Urinary bladder (tissue), 4 donors: ENCODE results near the gene PTPRU. TPM values are rescaled to one million over a fixed set of nuclear protein-coding genes. Genes with fewer than 3 reads are reported as not detected.
"Not testable (repeated sequence)": the region's sequence is repeated elsewhere in the genome, so short reads cannot be mapped to it uniquely, and the experiment has no call there.

Experiments
- DNase-seq: peaks from one replicate; pipeline ENCODE4 v3.0.0-alpha.2; 2015; ENCODE audit errors: extremely low spot score
- H3K27ac ChIP-seq: one replicate; pipeline ENCODE4 v1.5.1; 2013; ENCODE audit warnings: low read depth, mild to moderate bottlenecking, moderate library complexity
- H3K36me3 ChIP-seq: one replicate; pipeline ENCODE4 v1.6.1; 2013; ENCODE audit warnings: mild to moderate bottlenecking, moderate library complexity; ENCODE audit not compliant: insufficient read depth
- H3K4me1 ChIP-seq: one replicate; pipeline ENCODE4 v1.6.1; 2013; ENCODE audit warnings: mild to moderate bottlenecking, moderate library complexity; ENCODE audit not compliant: insufficient read depth
- H3K4me3 ChIP-seq: one replicate; pipeline ENCODE4 v1.5.1; 2013; ENCODE audit warnings: low read depth, low read length
- WGBS: extraction: QIAGEN DNeasy Blood & Tissue Kit; methylation state at CpG from one replicate; pipeline ENCODE4 v1.1.7; 2013; 5-methylcytosine and 5-hydroxymethylcytosine counted together
- polyA plus RNA-seq: library from polyadenylated mRNA; stranded (reverse); fragments of 200-250 nt; gene quantifications from one replicate; pipeline ENCODE4 v1.2.3, GENCODE V29; 2013
- total RNA-seq: library from RNA; depleted of rRNA; stranded (reverse); fragments of >200 nt; gene quantifications from one replicate; pipeline ENCODE4 v1.2.3, GENCODE V29; 2014
- donor health status: healthy with polysubstance abuse.
- donor health status: healthy.

Gene PTPRU
- total and polyA plus RNA-seq, 2 donors = 11.7 to 17.1 TPM

- Histone ChIP-seq H3K36me3 (no peaks in the 10 kb centered on the region), H3K4me1 (no peaks in the 10 kb centered on the region), H3K4me3 (peak within 1 kb of the TSS; percentile 50), H3K27ac (no peak within 1 kb of the TSS)
- peak; percentile 78 for DNase-seq
- WGBS = 2% methylated on average over 52 of the region's 52 CpGs
These were observed 5.6 kb upstream of the PTPRU start, which contains the start of gene MECR for GRCh38 chr1:29230553-29231378. Gene MECR, minus strand, starts transcription at chr1:29230934. Its CDS starts 28 bp downstream, at chr1:29230906.

DNA sequence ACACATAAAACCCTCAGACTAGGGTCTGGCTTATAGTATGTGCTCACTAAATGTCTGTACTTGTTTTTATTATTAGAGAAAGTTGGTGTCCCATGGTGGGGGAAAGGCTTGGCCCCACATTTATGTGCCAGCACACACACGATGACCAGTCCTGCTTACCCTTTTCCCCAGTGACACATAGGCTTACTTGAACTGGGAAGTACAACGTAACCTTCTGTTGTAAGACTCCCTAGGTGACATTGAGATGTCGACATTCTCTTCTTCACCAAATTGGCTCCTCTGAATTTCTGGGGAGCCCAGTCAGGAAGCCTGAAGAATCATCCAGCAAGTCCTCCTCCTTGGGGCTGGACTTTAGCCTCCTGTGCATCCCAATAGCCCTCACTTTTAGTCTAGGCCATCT is 3.9 kb upstream of the PTPRU start:
- Histone ChIP-seq H3K4me1 (no peaks in the 10 kb centered on the region), H3K27ac (no peak overlapping the region), H3K4me3 (no peak overlapping the region), H3K36me3 (no peaks in the 10 kb centered on the region)
- DNase-seq = no peak
- WGBS = 81% methylated on average over 3 of the region's 3 CpGs

DNA sequence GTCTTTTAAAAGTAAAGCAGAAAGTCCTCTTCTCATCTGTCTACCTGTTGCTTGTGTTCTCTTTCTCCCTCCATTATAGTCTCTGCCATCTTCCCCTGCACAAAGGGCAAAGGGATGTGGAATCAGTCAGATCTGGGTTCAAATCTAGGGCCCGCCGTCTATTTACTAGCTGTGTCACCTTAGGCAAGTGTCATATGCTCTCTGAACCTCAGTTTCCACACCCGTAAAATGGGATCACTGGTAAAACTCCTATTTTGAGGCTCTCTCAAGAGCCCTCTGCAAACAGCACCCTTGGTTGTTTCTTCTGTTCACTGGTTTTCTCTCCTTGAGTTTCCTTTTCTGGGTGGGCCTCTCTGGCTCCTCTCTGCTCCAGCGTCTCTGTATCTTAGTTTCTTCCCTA is 2.6 kb upstream of the PTPRU start:
- no peaks in the 10 kb centered on the region for H3K4me1 ChIP-seq
- no peaks in the 10 kb centered on the region for H3K36me3 ChIP-seq
- 80% methylated on average over 4 of the region's 4 CpGs for WGBS
- no peak overlapping the region for H3K4me3 ChIP-seq
- no peak overlapping the region for H3K27ac ChIP-seq
- DNase-seq = no peak

DNA sequence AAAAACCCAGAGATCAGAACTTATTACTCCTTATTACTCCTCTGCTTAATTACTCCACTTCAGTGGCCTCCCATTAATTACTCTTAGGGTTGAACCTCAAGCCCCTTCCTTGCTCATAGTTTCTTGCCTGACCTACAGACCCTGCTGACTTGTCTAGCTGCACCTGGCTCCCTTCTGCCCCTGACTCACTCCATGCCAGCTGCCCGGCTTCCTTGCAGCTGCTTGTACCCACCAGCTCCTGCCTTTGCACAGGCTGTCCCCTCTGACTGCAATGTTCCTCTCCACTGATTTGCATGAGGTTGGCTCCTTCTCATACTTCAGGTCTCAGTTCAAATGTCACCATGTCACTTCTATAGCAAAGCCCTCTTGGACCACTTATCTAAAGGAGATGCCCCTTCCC is 1.9 kb upstream of the PTPRU start:
- 74% methylated on average over 1 of the region's 1 CpG for WGBS
- no peak overlapping the region for H3K4me3 ChIP-seq
- no peak overlapping the region for H3K27ac ChIP-seq
- H3K4me1 ChIP-seq = no peaks in the 10 kb centered on the region
- no peak for DNase-seq
- no peaks in the 10 kb centered on the region for H3K36me3 ChIP-seq

DNA sequence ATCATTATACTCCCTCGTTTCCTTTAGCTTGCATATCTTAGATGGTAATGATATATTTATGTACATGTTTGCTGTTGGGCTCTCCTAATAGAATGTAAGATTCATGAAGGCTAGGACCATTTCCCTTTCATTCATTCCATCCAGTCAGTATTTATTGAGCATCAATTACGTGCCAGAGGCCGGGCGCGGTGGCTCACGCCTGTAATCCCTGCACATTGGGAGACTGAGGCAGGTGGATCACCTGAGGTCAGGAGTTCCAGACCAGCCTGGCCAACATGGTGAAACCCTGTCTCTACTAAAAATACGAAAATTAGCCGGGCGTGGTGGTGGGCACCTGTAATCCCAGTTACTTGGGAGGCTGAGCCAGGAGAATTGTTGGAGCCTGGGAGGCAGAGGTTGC is 1.4 kb upstream of the PTPRU start:
- not testable (repeated sequence) for DNase-seq, H3K4me3 ChIP-seq, H3K4me1 ChIP-seq, H3K27ac ChIP-seq, H3K36me3 ChIP-seq
- WGBS = 87% methylated on average over 9 of the region's 9 CpGs

DNA sequence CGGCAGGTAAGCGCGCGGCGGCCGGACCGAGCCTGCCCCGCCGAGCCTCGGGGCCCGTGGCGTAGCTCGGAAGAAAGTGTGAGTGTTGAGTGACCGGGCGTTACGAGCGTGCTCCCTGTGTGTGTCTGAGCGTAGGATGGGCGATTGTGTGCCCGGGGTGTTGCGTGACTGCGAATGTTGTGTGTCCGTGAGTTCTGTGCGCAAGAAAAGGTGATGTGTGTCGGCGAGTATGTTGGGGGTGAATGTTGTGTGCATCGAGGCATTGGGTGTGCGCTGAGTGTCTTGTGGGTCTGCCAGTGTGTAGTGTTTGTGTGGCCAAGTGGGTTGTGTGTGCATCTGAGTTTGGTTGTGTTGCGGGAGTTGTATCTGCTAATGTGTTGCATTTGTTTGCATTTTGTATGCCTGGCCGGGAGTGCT is 398 bp downstream of the PTPRU start:
- peak overlapping the region; percentile 59 for H3K4me3 ChIP-seq
- no peak for DNase-seq
- peak overlapping the region; percentile 5 for H3K27ac ChIP-seq
- no peaks in the 10 kb centered on the region for H3K36me3 ChIP-seq
- H3K4me1 ChIP-seq = no peaks in the 10 kb centered on the region
- WGBS = under 1% methylated on average over 30 of the region's 30 CpGs

DNA sequence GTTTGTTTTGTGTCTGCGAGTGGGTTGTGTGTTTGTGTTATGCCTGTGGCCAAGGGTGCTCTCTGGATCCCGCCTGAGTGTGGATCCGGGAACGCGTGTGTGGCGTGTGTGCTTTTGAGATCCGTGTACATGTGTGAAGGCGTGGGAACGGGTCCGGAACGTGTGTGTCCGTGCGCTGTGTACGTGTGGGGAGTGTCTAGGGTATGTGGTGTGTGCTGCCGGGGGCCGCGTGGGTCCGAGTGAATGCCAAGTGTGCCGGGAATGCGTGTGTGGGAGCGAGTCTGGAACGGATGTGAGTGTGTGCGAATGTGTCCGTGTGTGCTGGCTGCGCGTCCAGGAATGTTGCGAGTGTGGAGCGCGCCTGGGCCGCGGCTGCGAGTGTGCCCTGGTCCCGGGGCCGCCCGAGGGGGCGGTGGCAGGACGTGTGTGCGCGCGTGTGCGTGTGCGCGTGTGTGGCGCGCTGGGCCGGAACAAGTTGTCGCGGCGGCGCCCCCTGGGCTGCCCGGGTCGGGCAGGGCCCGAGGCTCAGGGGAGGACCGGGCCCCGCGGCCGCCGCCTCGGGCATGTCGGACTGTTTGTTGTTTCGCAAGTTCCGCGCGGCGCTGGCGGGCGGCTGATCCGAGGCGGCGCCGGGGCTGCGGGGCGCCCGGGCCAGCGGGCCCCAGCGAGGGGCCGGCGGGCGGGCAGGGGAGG is 953 bp downstream of the PTPRU start:
- under 1% methylated on average over 79 of the region's 79 CpGs for WGBS
- no peak for DNase-seq
- peak overlapping the region; percentile 77 for H3K27ac ChIP-seq

GRCh38 chr1:29237852-29238619 is 1.7 kb downstream of the PTPRU start:
- H3K4me1 ChIP-seq = no peaks in the 10 kb centered on the region
- DNase-seq = no peak
- peak overlapping the region; percentile 77 for H3K27ac ChIP-seq
- no peaks in the 10 kb centered on the region for H3K36me3 ChIP-seq
- H3K4me3 ChIP-seq = peak overlapping the region; percentile 59
- WGBS = 3% methylated on average over 90 of the region's 93 CpGs

More for the DNA sequence above, 953 bp downstream of the PTPRU start:
- Histone ChIP-seq H3K4me3 (peak overlapping the region; percentile 59), H3K4me1 (no peaks in the 10 kb centered on the region), H3K36me3 (no peaks in the 10 kb centered on the region)

GRCh38 chr1:29238620-29239002 is 2.3 kb downstream of the PTPRU start:
- WGBS = 52% methylated on average over 11 of the region's 11 CpGs
- H3K27ac ChIP-seq = peak overlapping the region; percentile 77
- peak overlapping the region; percentile 59 for H3K4me3 ChIP-seq
- no peaks in the 10 kb centered on the region for H3K36me3 ChIP-seq
- H3K4me1 ChIP-seq = no peaks in the 10 kb centered on the region
- no peak for DNase-seq

GRCh38 chr1:29239142-29239541 is 2.8 kb downstream of the PTPRU start:
- no peak overlapping the region for H3K4me3 ChIP-seq
- WGBS = 58% methylated on average over 7 of the region's 7 CpGs
- no peaks in the 10 kb centered on the region for H3K36me3 ChIP-seq
- H3K27ac ChIP-seq = no peak overlapping the region
- H3K4me1 ChIP-seq = no peaks in the 10 kb centered on the region
- peak; percentile 67 for DNase-seq

DNA sequence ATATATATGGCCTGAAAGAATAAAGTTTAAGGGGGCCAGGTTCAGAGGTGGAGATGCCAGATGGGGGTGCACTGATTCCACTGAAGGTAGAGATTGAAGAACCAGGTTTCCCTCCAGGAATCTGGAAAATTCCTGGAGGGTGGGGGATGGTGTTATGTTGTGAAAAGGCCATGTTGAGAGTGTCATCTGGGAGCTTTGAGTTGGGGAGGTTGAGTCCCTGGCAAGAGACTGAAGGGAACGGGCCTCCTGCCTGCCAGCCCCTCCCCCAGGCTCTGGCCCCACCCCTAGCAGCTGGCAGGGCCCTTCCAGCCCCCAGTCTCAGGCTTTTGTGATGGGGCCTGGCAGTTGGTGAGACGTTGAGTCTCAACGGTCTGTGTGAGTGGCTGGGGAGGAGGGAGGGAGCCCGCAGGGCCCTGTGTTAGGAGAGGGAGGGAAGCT is 4.1 kb downstream of the PTPRU start:
- Histone ChIP-seq H3K27ac (no peak overlapping the region), H3K36me3 (no peaks in the 10 kb centered on the region), H3K4me3 (no peak overlapping the region), H3K4me1 (no peaks in the 10 kb centered on the region)
- no peak for DNase-seq
- 27% methylated on average over 4 of the region's 4 CpGs for WGBS

DNA sequence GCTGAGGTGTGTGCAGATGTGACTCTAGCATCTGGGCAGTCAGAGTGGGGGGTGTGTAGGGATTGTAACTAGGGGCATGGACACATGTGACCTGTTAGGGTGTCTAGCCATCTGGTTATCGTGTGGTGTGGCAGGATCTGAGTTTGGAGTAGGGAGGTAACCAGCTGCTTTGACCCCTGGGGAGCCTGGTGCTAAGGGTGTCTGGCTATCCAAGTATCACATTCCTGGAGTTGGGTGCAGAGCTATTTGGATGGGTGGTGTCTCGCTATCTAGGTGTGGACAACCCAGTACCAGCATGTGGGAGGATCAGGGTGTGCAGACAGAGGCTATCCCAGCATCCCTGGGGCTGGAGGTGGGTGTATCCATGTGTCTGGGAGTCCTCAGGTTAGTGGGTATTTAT is 4.7 kb downstream of the PTPRU start:
- WGBS = 89% methylated on average over 2 of the region's 2 CpGs
- DNase-seq = no peak

GRCh38 chr1:29243023-29243870 is 6.9 kb downstream of the PTPRU start:
- 79% methylated on average over 16 of the region's 16 CpGs for WGBS
- H3K4me1 ChIP-seq = no peaks in the 10 kb centered on the region
- H3K4me3 ChIP-seq = no peak overlapping the region
- no peak for DNase-seq
- H3K27ac ChIP-seq = no peak overlapping the region
- H3K36me3 ChIP-seq = no peaks in the 10 kb centered on the region

More for the DNA sequence above, 4.7 kb downstream of the PTPRU start:
- Histone ChIP-seq H3K4me3 (no peak overlapping the region), H3K36me3 (no peaks in the 10 kb centered on the region), H3K4me1 (no peaks in the 10 kb centered on the region), H3K27ac (no peak overlapping the region)
